Ovary (tissue), 9 donors: Measurements from ENCODE around the gene IL11. TPM values are rescaled to one million over a fixed set of nuclear protein-coding genes. Genes with fewer than 3 reads are reported as not detected.

Experiments used
- DNase-seq, 5 donors: peaks; one replicate each; pipeline ENCODE4 v3.0.0-alpha.2; 2019 to 2020
- H3K27ac ChIP-seq, 2 donors: fragments of 200-600 bp; one replicate each; pipeline versions ENCODE4 v1.5.1 to v1.8.0; 2019 to 2022
- H3K27me3 ChIP-seq: fragments of 200-600 bp; one replicate; pipeline ENCODE4 v1.8.0; 2022
- H3K36me3 ChIP-seq: fragments of 200-600 bp; sonication (generic); one replicate; pipeline ENCODE4 v1.5.1; 2019
- H3K4me1 ChIP-seq: one replicate; pipeline ENCODE4 v1.8.1; 2013; ENCODE audit warnings: mild to moderate bottlenecking, moderate library complexity; ENCODE audit not compliant: insufficient read depth
- H3K4me3 ChIP-seq: fragments of 200-600 bp; sonication (generic); one replicate; pipeline ENCODE4 v1.5.1; 2017
- H3K9me3 ChIP-seq, 2 donors: fragments of 200-600 bp in 1 of 2; sonication (generic) in 1 of 2; one replicate each; pipeline versions ENCODE4 v1.5.1 to v1.8.1; 2013 to 2019; ENCODE audit warnings: mild to moderate bottlenecking in 1 of 2, moderate library complexity in 1 of 2
- EP300 ChIP-seq: sonication (generic); formaldehyde crosslinking; IDR thresholded peaks from one replicate; pipeline ENCODE4 v1.6.1; 2017; ENCODE audit warnings: antibody characterized with exemption
- POLR2A ChIP-seq: fragments of 450-650 bp; IDR thresholded peaks from one replicate; pipeline ENCODE4 v1.6.1; 2017; ENCODE audit warnings: antibody characterized with exemption, mild to moderate bottlenecking, moderate library complexity
- WGBS, 3 donors: extraction: QIAGEN DNeasy Blood & Tissue Kit in 1 of 3; methylation state at CpG; one replicate each; pipeline versions ENCODE4 v1.1.5 to v1.1.7; 2013 to 2017; 5-methylcytosine and 5-hydroxymethylcytosine counted together
- intact Hi-C, 4 donors: fragments of 100-400 bp; cut with DNase I; formaldehyde crosslinking; loops; one replicate each; pipeline versions ENCODE4 v1.11.0 to v1.15.1; 2022 to 2023
- polyA plus RNA-seq, 2 donors: library from polyadenylated mRNA; stranded (reverse); fragments of 200-250 nt in 1 of 2; fragments of 350-450 nt in 1 of 2; fragmentation: Illumina TruSeq in 1 of 2; extraction: RNeasy Lipid Tissue Mini Kit (QIAGEN cat#74804) in 1 of 2; gene quantifications; one replicate each; pipeline ENCODE4 v1.2.3, GENCODE V29; 2013 to 2014
- total RNA-seq, 7 donors: library from RNA; depleted of rRNA in 2 of 7; stranded (reverse); fragments of >200 nt in 2 of 7; fragmentation: NEBNext Ultra II Directional in 3 of 7; extraction: Animal tissue kit (Norgen Biotek cat#: 25700) in 3 of 7; gene quantifications; one replicate each; pipeline versions ENCODE4 v1.1.0 to v1.2.4, GENCODE V29; 2016 to 2023
- TF ChIP-seq, protein P1 (sequence below), 3 donors: fragments of 450-650 bp in 2 of 3; fragments of 200-600 bp in 1 of 3; IDR thresholded peaks; one replicate each; pipeline versions ENCODE4 v1.5.1 to v1.8.0; 2016 to 2022; ENCODE audit warnings: antibody characterized with exemption in 3 of 3, mild to moderate bottlenecking in 1 of 3
- donor health status: DM: no; HTN: no; CAD: no; lungs with moderate emphysema.
- donor health status: DM: no; HTN: no; CAD: no.
- donor health status: Bipolar disorder and iron deficiency.
- donor health status: DM: yes; HTN: yes; CAD: no.
- donor health status: DM: no; HTN: no; CAD: no.
- donor health status: DM: yes; HTN: yes; CAD: no.

Gene IL11
- total and polyA plus RNA-seq, 9 donors: 0.08 to 1.3 (median 0.11) TPM; not detected in 6

GRCh38 chr19:55373306-55373992, 3.2 kb upstream of the IL11 start:
- Histone ChIP-seq H3K9me3 (no peaks in the 10 kb centered on the region), H3K27ac (no peak overlapping the region), H3K27me3 (peaks cover under 1% of the 10 kb centered on the region), H3K4me3 (no peak overlapping the region), H3K4me1 (no peaks in the 10 kb centered on the region), H3K36me3 (no peaks in the 10 kb centered on the region)
- TF ChIP-seq EP300: no peak
- TF ChIP-seq, protein P1, sequence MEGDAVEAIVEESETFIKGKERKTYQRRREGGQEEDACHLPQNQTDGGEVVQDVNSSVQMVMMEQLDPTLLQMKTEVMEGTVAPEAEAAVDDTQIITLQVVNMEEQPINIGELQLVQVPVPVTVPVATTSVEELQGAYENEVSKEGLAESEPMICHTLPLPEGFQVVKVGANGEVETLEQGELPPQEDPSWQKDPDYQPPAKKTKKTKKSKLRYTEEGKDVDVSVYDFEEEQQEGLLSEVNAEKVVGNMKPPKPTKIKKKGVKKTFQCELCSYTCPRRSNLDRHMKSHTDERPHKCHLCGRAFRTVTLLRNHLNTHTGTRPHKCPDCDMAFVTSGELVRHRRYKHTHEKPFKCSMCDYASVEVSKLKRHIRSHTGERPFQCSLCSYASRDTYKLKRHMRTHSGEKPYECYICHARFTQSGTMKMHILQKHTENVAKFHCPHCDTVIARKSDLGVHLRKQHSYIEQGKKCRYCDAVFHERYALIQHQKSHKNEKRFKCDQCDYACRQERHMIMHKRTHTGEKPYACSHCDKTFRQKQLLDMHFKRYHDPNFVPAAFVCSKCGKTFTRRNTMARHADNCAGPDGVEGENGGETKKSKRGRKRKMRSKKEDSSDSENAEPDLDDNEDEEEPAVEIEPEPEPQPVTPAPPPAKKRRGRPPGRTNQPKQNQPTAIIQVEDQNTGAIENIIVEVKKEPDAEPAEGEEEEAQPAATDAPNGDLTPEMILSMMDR (IDR thresholded peaks at IDR 0.05): no peak
- no peak for TF ChIP-seq POLR2A
- no peak for DNase-seq
- WGBS, 3 donors: 61 to 83% (median 75%) methylated on average over 6 to 9 of the region's 9 CpGs
- intact Hi-C loops: loop anchor here in 2 of 4 donors (10.0 kb wide), 2 partner anchors 89 to 229 kb away; partner anchors contain the start of genes BRSK1 (in 1 of the 2), HSPBP1 (in 1 of the 2) and TNNT1 (in 1 of the 2)

GRCh38 chr19:55372316-55373081, 2.2 kb upstream of the IL11 start:
- TF ChIP-seq POLR2A (no peak), EP300 (no peak)
- TF ChIP-seq, protein P1 (IDR thresholded peaks at IDR 0.05): no peak
- WGBS, 3 donors: 53 to 61% (median 56%) methylated on average over 20 to 24 of the region's 24 CpGs
- peaks cover 2% of the 10 kb centered on the region for H3K27me3 ChIP-seq

GRCh38 chr19:55369653-55370304, 484 bp downstream of the IL11 start:
- peaks cover 2% of the 10 kb centered on the region for H3K27me3 ChIP-seq
- DNase-seq: no peak
- TF ChIP-seq POLR2A: no peak
- TF ChIP-seq EP300: no peak
- TF ChIP-seq, protein P1 (IDR thresholded peaks at IDR 0.05): no peak
- no peaks in the 10 kb centered on the region for H3K9me3 ChIP-seq
- H3K27ac ChIP-seq: no peak overlapping the region
- WGBS, 3 donors: 1 to 3% (median 1%) methylated on average over 25 to 57 of the region's 59 CpGs
- H3K4me3 ChIP-seq: no peak overlapping the region
- intact Hi-C loops: loop anchor here in 2 of 4 donors (10.0 kb wide), 2 partner anchors 85 to 225 kb away; partner anchors contain the start of genes BRSK1 (in 1 of the 2), HSPBP1 (in 1 of the 2) and TNNT1 (in 1 of the 2)
- no peaks in the 10 kb centered on the region for H3K4me1 ChIP-seq
- H3K36me3 ChIP-seq: no peaks in the 10 kb centered on the region

More at GRCh38 chr19:55372316-55373081, 2.2 kb upstream of the IL11 start:
- no peak overlapping the region for H3K4me3 ChIP-seq
- no peak for DNase-seq
- H3K27ac ChIP-seq: no peak overlapping the region
- intact Hi-C loops: loop anchor here in 2 of 4 donors (10.0 kb wide), 2 partner anchors 88 to 228 kb away; partner anchors contain the start of genes BRSK1 (in 1 of the 2), HSPBP1 (in 1 of the 2) and TNNT1 (in 1 of the 2)
- H3K36me3 ChIP-seq: no peaks in the 10 kb centered on the region
- no peaks in the 10 kb centered on the region for H3K4me1 ChIP-seq
- H3K9me3 ChIP-seq: no peaks in the 10 kb centered on the region
